TTC549 (cell line): Measurements from ENCODE around the gene COL13A1.
A peak's percentile ranks its signal among the peaks of the same experiment; 100 is the strongest.

Source experiments
- FAIRE-seq: peaks from 2 replicates; lab custom pipeline; 2012; peaks lifted over from hg19 to GRCh38; lab: Jason Lieb, UNC

Gene COL13A1

DNA sequence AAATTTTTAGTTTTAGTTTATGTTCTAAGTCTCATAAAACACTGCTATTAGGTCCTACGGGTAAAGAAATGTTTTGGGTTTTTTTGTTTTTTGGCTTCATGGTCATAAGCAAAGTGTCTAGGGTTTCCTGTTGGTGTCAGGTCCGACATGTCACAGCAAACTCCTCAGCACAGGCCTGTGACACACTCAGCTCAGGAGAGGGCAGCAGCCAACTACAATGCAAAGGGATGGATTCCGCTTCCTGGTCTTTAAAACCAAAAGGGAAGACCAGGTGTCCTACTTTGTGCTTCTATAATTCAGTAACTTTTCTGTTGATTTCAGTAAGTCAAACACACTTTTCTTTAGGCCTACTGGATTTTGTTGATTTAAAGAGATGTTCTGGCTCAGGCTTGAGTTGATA is 167.1 kb downstream of the COL13A1 start:
- no peak for FAIRE-seq

DNA sequence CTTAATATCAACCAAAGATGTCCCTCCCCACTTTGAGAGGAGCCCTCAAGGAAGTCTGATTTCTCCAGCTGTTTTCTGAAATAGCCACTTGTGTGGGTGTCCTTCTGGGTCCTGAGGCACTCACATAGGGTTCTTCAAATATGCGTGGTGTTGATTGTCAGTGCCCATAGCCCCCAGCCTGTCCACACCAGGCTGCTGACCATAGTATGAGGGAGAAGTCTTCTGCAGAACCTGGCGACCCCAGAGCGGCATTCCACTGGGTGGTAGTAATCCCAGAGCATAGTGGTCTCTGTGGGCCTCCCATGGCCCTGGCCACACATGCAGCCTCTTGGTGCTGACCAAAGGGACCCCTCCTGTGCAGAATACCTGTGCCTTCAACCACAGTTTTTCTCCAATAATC is 168.3 kb downstream of the COL13A1 start:
- FAIRE-seq: no peak

DNA sequence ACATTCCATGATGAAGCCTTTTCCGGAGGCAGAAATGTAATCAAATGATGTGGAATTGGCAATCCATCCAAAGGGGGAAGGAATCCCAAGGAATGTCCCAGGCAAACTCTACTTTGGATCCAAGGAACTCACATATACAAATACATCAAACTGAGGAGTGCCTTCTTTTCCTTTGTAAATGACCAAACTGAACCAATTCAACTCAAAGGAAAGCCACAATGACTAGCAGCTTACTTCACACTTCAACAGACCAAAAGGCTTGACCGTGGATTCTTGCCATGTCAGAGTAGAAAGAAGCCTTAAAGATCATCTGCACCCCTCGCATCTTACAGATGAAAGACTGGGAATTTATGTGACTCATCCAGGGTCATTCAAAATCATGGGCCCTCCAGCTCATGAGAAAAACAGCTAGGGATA is 171.3 kb downstream of the COL13A1 start:
- FAIRE-seq: no peak

DNA sequence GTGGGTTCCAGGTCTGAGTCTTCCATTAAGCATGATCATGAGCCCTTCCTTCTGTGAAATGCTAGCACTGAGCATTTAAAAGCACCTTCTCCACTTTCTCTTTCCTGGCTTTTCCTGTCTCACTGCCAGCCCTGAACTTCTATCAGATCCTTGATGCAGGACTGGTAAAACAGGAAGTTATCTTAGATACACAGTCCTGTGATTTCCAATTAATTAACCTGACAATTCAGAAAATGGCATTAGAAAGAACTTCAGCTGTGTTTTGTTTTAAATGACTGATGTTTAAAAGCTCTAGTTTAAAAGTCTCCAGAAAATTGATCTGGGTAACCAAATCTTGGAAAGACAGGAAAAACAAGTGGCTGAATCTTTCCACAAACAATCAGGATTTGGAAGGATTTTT is 172.0 kb downstream of the COL13A1 start:
- FAIRE-seq: no peak

DNA sequence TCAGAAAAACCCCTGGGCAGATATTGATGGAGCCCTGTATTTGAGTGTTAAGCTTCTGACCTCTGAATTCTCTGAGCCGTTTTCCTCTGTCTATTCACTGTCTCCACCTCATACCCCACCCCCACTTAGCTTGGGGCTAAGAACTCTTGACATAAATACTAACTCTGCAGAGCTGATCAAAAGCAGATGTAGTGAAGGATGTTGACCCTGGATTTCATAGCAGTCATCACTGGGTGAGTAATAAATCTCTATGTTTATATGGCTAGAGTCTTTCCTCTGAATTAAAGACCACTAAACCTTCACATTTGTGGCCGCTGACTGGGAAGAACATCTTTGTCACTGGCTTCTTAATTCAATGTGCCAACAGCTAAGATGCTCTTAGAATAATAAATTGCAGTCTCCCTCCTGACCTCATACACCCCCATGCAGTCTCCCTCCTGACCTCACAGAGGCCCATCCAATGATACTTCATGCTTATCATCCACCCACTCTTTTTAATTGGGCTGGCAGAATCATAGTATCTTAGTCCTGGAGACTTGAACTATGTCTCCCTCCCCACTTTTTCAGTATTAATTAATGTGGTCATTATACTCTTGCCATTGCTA is 172.9 kb downstream of the COL13A1 start:
- no peak for FAIRE-seq

DNA sequence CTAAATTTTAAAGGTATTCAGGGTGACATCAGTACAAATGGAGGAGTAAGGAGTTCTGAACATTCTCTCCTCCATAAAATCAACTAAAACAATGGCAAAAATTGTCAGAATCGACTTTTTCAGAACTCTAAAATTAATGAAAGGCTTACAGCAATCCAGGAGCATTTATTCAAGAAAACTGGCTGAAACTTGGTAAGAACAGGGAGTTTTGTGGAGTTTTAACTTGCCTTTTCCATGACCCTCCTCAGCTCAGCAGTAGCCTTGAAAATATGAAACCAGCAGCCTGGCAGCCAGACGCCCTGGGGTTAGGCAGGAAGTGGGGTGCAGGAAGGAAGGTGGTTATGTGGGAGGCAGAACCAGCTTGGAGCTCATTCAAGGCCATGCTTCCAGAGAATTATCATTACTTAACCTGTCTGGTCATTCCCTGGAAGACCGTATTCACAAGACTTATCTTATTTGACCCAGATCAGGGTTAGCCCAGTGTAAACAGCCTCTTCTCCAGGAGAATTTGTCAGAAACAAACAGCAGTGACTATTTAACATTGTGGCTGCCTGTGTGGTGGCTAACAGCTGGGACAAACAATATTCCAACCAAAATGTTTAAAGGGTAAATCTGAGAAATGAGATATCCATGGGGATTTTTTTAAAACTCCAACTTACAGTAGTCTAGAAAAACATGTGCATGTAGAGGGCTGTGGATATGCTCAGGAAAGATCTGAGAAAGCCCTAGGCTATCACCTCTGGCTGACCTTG is 175.3 kb downstream of the COL13A1 start:
- FAIRE-seq: no peak

DNA sequence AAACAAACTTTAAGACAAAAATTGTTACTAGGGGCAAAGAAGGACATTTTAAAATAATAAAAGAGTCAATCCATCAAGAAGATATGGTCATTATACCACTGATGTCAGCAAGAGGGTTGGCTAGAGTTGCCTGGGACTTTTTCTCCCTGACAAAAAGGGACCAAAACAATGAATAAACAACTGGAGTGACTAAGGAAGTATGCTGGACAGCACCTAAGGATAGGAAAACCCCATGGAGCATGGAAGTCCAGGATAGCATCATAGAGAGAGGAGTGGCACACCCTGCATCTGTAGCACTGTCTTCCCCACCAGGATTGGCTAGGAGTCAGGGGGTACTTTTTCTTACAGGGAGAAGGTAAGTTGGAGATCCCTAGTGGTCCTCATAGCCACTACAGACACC is 177.5 kb downstream of the COL13A1 start:
- FAIRE-seq: no peak

DNA sequence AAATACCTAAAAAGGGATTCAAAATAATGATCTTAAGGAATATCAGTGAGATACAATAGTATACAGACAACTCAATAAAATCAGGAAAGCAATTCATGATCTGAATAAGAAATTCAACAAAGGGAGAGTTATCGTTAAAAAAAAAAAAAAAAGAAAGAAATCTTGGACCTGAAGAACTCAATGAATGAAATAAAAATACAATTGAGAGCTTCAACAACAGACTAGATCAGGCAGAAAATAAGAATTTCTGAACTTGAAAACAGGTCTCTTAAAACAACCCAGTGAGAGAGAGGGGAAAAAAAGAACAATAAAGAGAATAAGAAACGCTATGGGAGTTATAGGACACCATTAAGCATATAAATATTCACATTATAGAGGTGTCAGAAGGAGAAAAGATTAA is 179.0 kb downstream of the COL13A1 start:
- no peak for FAIRE-seq

DNA sequence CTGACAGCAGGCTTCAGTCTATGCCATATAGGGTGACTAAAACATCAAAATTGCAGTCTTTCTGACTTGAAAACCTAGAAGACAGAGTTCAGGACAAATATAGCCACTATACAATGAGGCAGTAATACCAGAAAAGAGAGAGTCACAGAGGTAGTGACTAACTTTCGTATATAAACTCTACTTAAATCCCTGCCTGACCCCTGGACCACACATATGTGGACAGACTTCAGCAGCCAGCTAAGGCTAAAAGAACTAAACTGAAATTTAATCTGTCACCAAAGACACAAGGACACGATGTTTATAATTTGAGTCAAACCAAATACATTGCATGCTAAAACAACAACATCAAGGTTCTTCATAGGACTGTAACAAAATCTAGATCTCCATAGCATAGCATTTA is 186.4 kb downstream of the COL13A1 start:
- no peak for FAIRE-seq

DNA sequence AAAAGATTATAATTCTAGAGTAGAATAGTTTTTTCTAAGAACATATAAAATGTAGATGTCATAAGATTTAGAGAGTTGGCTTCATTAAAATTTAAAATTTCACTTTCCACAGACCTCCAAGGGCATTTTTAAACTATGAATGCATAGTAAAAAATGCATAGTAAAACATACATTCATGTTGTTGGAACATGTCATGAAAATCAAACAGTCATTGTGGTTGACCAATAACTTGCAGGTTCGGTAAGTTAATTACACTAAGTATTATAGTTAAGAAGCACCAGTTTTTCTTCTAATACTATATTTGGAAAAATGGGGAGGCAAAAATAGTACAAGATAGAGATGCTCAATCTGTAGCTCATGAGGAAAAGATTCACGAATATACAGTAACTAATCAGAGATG is 189.4 kb downstream of the COL13A1 start:
- no peak for FAIRE-seq

DNA sequence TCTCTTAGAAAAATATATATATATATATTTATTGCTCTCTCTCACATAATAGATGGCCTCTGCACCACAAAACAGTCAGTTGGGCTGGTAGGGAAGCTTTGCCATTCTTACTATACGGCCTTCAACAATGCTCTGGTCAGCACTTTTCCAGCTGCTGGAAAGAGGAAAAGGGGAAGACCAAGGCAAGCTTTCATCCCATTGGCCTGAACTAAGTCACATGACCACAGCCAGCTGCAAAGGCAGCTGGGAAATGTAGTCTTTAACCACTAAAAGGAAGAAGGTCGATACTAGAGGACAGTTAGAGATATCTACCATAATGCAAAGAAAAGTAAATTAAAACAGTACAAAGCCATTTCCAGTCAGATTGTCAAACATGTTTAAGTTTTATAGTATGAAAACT is 192.6 kb downstream of the COL13A1 start:
- peak; percentile 76 for FAIRE-seq

DNA sequence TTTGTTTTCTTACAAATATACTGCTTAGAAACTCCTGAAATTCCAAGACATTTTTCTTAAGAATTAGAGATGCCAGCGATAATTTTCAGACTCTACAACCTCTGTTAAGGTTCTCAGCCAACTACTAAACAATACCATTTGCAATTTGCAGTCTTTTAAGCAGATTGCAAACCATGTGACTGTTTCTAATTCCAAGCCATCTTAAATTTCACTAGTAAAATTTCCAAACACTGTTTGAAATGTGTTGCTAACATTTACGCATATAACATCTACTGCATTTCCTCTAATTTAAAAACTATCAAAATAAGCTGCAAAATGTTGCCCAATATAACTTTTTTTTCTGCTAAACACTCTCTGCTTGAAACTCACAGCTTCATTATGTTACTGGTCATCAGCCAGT is 194.9 kb downstream of the COL13A1 start:
- no peak for FAIRE-seq

DNA sequence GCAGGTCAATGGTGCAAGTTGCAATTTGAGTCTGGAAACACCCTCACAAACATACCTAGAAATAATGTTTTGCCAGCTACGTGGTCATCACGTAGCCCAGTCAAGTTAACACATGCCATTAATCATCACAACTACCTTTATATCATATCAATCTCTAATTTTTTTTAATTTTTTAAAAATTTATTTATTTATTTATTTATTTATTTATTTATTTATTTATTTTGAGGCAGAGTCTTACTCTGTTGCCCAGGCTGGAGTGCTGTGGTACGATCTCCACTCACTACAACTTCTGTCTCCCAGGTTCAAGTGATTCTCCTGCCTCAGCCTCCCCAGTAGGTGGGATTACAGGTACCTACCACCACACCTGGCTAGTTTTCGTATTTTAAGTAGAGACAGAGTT is 198.6 kb downstream of the COL13A1 start:
- no peak for FAIRE-seq

DNA sequence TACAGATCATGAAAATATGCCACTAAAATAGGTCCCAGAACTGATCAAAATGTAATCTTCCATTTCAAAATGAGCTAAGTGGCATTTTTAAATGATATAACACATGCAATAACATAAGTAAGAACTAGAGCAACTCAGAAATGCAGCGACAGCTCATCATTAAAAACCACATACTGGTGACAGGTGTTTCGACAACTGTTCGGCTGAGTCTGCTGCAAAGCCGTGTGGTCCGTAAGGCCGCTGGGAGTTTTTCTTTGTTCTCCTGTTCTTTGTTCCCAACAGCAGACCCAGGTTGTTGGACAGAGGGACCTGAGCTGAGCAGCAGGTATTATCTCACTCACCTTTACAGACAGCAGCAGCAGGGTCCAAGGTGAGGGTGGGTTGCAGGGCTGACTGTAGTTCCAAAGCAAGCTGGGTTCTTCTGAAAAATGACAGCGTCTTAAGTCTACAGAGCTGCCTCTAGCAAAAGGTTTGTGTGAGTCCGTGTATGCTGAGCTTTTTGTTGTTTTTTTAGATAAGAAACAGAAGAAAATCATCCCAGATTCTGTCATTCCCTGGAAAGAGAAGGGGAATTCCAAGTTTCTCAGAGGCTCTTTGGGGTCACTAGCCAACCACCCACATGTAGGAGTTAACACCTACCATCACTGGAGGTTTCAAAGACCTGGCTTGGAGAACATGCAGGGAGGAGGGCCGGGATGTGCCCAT is 205.6 kb downstream of the COL13A1 start:
- FAIRE-seq: no peak
